Activated T-cell treated with anti-CD3 and anti-CD28 coated beads, Interleukin-2, amount 50 U/mL, for 4 hours (primary cell): ENCODE measurements around the gene SUN1. TPM values are rescaled to one million over a fixed set of nuclear protein-coding genes. Genes with fewer than 3 reads are reported as not detected.
"Not testable (repeated sequence)": the region's sequence is repeated elsewhere in the genome, so short reads cannot be mapped to it uniquely, and the experiment has no call there.

Experiments
- ATAC-seq, 2 donors: fragments of 200-7000 bp; cut with Tn5 transposase; one replicate each; pipeline ENCODE4 v1.10.0; 2021
- DNase-seq: peaks from one replicate; pipeline ENCODE4 v3.0.0-alpha.2; 2020
- H3K27me3 Mint-ChIP-seq: one replicate; pipeline ENCODE4 v1.8.0; 2021; ENCODE audit warnings: low read depth, mixed read lengths
- H3K36me3 Mint-ChIP-seq: one replicate; pipeline ENCODE4 v1.8.0; 2022; ENCODE audit warnings: mixed read lengths; ENCODE audit not compliant: insufficient read depth
- H3K4me1 Mint-ChIP-seq: one replicate; pipeline ENCODE4 v1.8.0; 2021; ENCODE audit warnings: low read depth, mixed read lengths
- H3K4me3 Mint-ChIP-seq: one replicate; pipeline ENCODE4 v1.8.0; 2021; ENCODE audit warnings: mild to moderate bottlenecking, moderate library complexity, mixed read lengths
- H3K9me3 Mint-ChIP-seq: one replicate; pipeline ENCODE4 v1.8.0; 2021; ENCODE audit warnings: mixed read lengths
- total RNA-seq, 3 donors: library from RNA; stranded (reverse); gene quantifications; one replicate each; pipeline ENCODE4 v1.2.1, GENCODE V29; 2021

SUN1 gene, protein sequence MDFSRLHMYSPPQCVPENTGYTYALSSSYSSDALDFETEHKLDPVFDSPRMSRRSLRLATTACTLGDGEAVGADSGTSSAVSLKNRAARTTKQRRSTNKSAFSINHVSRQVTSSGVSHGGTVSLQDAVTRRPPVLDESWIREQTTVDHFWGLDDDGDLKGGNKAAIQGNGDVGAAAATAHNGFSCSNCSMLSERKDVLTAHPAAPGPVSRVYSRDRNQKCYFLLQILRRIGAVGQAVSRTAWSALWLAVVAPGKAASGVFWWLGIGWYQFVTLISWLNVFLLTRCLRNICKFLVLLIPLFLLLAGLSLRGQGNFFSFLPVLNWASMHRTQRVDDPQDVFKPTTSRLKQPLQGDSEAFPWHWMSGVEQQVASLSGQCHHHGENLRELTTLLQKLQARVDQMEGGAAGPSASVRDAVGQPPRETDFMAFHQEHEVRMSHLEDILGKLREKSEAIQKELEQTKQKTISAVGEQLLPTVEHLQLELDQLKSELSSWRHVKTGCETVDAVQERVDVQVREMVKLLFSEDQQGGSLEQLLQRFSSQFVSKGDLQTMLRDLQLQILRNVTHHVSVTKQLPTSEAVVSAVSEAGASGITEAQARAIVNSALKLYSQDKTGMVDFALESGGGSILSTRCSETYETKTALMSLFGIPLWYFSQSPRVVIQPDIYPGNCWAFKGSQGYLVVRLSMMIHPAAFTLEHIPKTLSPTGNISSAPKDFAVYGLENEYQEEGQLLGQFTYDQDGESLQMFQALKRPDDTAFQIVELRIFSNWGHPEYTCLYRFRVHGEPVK
- 10 to 100 TPM; 61.5 to 69.1 (median 63.0) TPM for total RNA-seq

GRCh38 chr7:832167-832967, at the start of gene SUN1:
Gene SUN1, plus strand, starts transcription at chr7:832476. Its CDS starts 49 bp downstream, at chr7:832525.
- no peaks in the 10 kb centered on the region for H3K9me3 Mint-ChIP-seq
- DNase-seq: peak; percentile 71
- H3K4me1 Mint-ChIP-seq: peaks cover 67% of the 10 kb centered on the region
- H3K4me3 Mint-ChIP-seq: peak within 1 kb of the TSS; percentile 83
- H3K36me3 Mint-ChIP-seq: peaks cover 10% of the 10 kb centered on the region
- peak; percentile 79 to 80 for ATAC-seq
- no peaks in the 10 kb centered on the region for H3K27me3 Mint-ChIP-seq

DNA sequence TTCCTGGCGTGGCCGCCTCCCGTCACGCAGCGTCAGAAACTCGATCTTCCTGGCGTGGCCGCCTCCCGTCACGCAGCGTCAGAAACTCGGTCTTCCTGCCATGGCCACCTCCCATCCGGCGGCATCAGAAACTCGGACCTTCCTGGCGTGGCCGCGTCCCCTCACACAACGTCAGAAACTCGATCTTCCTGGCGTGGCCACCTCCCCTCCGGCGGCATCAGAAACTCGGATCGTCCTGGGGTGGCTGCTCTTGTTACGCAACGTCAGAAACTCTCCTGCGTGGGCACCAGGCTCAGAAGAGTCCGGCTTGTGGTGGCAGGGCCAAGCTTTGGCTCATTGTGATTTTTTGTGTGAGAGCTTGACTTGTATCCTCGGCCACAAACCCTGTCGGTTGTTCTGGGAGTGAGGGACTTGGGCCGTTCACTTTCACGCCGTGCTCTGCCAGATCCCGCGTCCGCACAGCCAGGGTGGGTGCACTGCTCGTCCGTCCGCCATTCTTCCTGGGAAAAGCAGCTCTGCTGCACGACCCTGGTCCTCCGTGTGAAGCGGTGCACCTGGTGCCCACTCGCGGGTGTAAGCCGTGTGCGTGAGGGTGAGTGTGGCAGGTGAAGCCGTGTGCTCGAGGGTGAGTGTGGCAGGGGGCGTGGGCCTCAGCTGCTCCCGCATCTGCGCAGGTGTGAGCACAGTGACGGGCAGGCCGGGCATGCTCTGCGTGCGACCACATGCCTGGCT, 49.4 kb upstream of the SUN1 start:
- Mint-ChIP-seq H3K27me3 (no peaks in the 10 kb centered on the region), H3K4me3 (no peak overlapping the region), H3K9me3 (no peaks in the 10 kb centered on the region), H3K36me3 (peaks cover 20% of the 10 kb centered on the region), H3K4me1 (no peaks in the 10 kb centered on the region)
- DNase-seq (no peak), ATAC-seq (no peak)

DNA sequence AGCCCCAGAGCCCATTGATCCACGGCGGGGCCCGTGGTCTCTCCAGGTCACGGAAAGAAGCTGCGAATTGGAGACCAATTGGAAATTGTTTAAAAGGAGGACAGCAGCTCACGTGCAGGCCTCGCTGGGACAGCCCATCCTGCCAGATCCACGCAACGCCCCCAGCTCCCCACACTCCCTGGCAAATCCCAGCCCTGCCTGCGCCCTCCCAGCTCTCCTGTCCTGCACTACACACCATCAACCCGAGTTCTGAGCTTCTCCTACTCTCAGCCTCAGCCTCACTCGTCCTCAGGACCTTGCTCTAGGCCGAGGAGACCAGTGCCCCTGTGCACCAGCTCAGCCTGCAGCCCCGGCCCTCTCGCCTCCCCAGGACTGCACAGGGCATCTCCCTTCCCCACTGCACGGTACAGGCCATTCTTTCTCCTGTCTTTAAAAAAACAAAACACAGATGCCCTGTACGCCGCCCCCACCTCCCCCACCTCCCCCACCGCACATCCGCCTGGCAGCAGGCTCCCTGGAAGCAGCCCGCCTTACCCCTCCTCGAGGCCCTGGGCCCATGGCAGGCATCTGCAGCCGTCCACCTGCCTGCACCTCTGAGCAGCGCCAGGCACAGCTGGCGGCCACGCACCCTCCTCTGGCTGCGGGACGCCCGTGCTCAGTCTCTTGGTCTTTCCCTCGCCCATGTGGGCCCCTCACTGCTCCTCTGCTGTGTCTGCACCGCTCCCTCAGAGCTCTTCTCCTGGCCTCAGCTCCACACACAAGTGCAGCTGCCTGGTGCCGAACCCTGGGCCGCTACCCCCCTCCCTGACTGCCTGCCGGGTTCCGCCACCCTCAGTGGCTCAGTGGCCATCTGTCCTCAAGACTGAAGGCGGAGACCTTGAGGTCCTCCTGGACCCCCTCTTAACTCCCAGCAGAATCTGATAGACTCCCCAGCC, 48.5 kb upstream of the SUN1 start:
- ATAC-seq (no peak), DNase-seq (no peak)
- no peaks in the 10 kb centered on the region for H3K9me3 Mint-ChIP-seq
- H3K27me3 Mint-ChIP-seq: no peaks in the 10 kb centered on the region
- H3K4me3 Mint-ChIP-seq: no peak overlapping the region
- H3K4me1 Mint-ChIP-seq: no peaks in the 10 kb centered on the region
- peaks cover 22% of the 10 kb centered on the region for H3K36me3 Mint-ChIP-seq

DNA sequence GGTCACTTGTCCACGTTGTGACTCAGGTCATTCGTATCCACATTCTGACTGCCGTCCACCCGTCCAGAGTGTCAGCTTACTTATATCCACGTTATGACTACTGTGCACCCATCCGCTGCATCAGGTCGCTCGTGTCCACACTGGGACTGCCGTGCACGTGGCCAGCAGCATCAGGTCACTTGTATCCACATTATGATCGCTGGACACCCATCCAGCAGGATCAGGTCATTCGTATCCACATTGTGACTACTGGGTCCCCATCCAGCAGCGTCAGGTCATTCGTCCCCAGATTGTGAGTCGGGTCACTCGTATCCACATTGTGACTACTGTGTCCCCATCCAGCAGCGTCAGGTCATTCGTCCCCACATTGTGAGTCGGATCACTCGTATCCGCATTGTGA, 47.3 kb upstream of the SUN1 start:
- ATAC-seq: no peak
- Mint-ChIP-seq H3K36me3 (peaks cover 28% of the 10 kb centered on the region), H3K4me1 (no peaks in the 10 kb centered on the region), H3K9me3 (no peaks in the 10 kb centered on the region), H3K4me3 (no peak overlapping the region), H3K27me3 (no peaks in the 10 kb centered on the region)
- no peak for DNase-seq

DNA sequence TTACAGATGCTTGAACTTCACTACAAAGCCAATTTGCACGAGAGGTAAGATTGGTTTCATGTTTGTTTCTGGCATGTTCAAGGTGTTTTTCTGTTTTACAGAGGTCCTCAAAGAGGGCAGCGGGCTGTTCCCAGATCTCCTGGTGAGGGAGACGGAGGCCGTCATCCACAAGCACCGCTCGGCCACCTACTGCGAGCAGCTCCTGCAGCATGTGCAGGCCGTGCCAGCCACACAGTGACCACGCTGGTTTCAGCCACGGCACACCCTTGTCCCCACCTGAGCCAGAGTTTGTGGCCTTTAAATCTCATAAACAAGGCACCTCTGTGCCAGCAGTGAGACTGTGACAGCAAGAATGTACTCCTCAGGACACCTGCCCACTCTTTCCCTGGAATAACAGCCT, 46.9 kb upstream of the SUN1 start:
- H3K9me3 Mint-ChIP-seq: no peaks in the 10 kb centered on the region
- no peaks in the 10 kb centered on the region for H3K27me3 Mint-ChIP-seq
- H3K4me1 Mint-ChIP-seq: no peaks in the 10 kb centered on the region
- H3K4me3 Mint-ChIP-seq: no peak overlapping the region
- ATAC-seq: no peak
- DNase-seq: no peak
- peaks cover 30% of the 10 kb centered on the region for H3K36me3 Mint-ChIP-seq

GRCh38 chr7:786472-787255, 45.6 kb upstream of the SUN1 start:
- DNase-seq (peak; percentile 77), ATAC-seq (peak; percentile 78 to 84)
- no peaks in the 10 kb centered on the region for H3K4me1 Mint-ChIP-seq
- H3K4me3 Mint-ChIP-seq: no peak overlapping the region
- H3K36me3 Mint-ChIP-seq: peaks cover 27% of the 10 kb centered on the region
- no peaks in the 10 kb centered on the region for H3K9me3 Mint-ChIP-seq
- no peaks in the 10 kb centered on the region for H3K27me3 Mint-ChIP-seq

DNA sequence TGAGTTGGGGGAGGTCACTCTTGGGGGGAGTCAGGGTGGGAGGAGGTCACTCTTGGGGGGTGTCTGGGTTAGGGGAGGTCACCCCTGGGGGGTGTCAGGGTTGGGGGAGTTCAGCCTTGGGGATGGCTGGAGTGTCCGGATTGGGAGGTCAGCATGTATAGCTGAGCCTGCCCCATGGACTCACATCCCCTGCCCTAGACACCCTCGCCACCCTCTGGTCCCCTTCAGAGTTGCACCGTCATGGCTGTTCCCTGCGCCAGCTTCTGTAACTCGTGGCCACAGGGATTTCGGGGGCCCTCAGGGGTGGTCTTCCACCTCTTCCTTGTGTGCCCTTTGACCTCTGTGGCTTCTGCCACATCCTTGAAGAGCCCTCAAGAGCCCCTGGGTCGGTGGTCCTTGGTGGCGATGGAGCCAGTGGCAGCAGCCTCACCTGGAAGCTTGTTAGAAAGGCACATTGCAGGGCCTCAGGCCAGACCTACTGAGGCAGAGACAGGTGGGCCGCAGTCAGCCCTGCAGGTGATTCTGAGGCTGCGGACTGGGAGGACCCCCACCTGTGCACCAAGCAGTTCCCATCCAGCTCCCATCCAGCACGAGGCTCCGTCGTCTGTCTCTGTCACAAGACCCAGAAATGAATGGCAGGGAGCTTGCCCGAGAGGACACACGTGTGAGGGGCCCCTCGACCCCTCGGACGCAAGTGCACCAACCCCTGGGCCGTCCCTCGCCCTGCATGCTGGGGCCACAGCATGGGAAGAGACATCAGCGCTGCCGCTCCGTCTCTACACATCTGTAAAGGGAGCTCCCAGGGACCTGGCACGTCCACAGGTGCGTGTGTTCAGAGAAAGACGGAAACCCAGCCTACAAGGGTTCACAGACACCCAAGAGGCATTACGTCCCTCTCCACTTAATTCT, 44.7 kb upstream of the SUN1 start:
- no peaks in the 10 kb centered on the region for H3K9me3 Mint-ChIP-seq
- no peak overlapping the region for H3K4me3 Mint-ChIP-seq
- DNase-seq (no peak), ATAC-seq (no peak)
- H3K27me3 Mint-ChIP-seq: no peaks in the 10 kb centered on the region
- peaks cover 24% of the 10 kb centered on the region for H3K36me3 Mint-ChIP-seq
- no peaks in the 10 kb centered on the region for H3K4me1 Mint-ChIP-seq

GRCh38 chr7:791519-791918, 40.8 kb upstream of the SUN1 start:
- no peaks in the 10 kb centered on the region for H3K9me3 Mint-ChIP-seq
- DNase-seq (no peak), ATAC-seq (no peak)
- H3K27me3 Mint-ChIP-seq: no peaks in the 10 kb centered on the region
- peaks cover 10% of the 10 kb centered on the region for H3K36me3 Mint-ChIP-seq
- no peak overlapping the region for H3K4me3 Mint-ChIP-seq
- no peaks in the 10 kb centered on the region for H3K4me1 Mint-ChIP-seq

- no peaks in the 10 kb centered on the region for H3K4me1 Mint-ChIP-seq
- no peaks in the 10 kb centered on the region for H3K9me3 Mint-ChIP-seq
- DNase-seq (no peak), ATAC-seq (no peak)
- peaks cover 5% of the 10 kb centered on the region for H3K36me3 Mint-ChIP-seq
- no peak overlapping the region for H3K4me3 Mint-ChIP-seq
- H3K27me3 Mint-ChIP-seq: no peaks in the 10 kb centered on the region
Measured at GRCh38 chr7:794207-794606, 38.1 kb upstream of the SUN1 start.

DNA sequence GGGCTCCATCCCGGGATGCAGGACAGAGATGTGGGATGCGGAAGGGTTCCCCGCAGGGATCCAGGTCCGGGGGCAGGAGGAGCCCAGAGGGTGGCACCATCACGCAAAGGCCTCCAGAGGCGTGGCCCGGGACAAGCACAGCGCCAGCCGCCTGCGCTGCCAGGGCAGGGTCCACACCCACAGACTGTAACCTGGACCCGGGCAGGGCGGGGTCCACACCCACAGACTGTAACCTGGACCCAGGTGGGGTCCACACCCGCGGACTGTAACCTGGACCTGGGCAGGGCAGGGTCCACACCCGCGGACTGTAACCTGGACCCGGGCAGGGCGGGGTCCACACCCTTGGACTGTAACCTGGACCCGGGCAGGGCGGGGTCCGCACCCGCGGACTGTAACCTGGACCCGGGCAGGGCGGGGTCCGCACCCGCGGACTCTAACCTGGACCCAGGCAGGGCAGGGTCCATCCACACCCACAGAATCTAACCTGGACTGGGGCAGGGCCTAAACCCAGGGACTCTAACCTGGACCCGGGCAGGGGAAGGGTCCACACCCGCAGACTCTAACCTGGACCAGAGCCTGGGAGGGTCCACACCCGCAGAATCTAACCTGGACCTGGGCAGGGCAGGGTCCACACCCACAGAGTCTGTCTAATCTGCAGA, 37.5 kb upstream of the SUN1 start:
- Mint-ChIP-seq H3K27me3 (no peaks in the 10 kb centered on the region), H3K36me3 (peaks cover 2% of the 10 kb centered on the region), H3K4me3 (no peak overlapping the region), H3K9me3 (no peaks in the 10 kb centered on the region), H3K4me1 (no peaks in the 10 kb centered on the region)
- DNase-seq (no peak), ATAC-seq (no peak)

- H3K36me3 Mint-ChIP-seq, H3K4me1 Mint-ChIP-seq, H3K9me3 Mint-ChIP-seq, H3K4me3 Mint-ChIP-seq, H3K27me3 Mint-ChIP-seq, ATAC-seq, DNase-seq: not testable (repeated sequence)
Measured at GRCh38 chr7:796434-797169, 35.7 kb upstream of the SUN1 start.
